Activated CD4-positive, CD25-positive, alpha-beta regulatory T cell treated with anti-CD3 and anti-CD28 coated beads, Interleukin-2, amount 50 U/mL, for 16 hours (primary cell): ENCODE results near the gene ETFBKMT.
"Not testable (repeated sequence)": the region's sequence is repeated elsewhere in the genome, so short reads cannot be mapped to it uniquely, and the experiment has no call there.

Experiments used
- DNase-seq: peaks from one replicate; pipeline ENCODE4 v3.0.0-alpha.2; 2020; ENCODE audit warnings: low read depth, low spot score

The ETFBKMT gene

GRCh38 chr12:31718542-31719198 lies 59.2 kb downstream of the ETFBKMT start:
- DNase-seq = not testable (repeated sequence)

GRCh38 chr12:31722580-31722979 lies 63.1 kb downstream of the ETFBKMT start:
- no peak for DNase-seq
